SH-SY5Y (cell line): Measurements from ENCODE around the gene PDE9A.

Experiments used
- GATA2 ChIP-seq: IDR thresholded peaks from 2 replicates; pipeline ENCODE4 v1.6.1; 2011; ENCODE audit warnings: mild to moderate bottlenecking, low read depth, low read length
- GATA3 ChIP-seq: IDR thresholded peaks from 2 replicates; pipeline ENCODE4 v1.6.1; 2011; ENCODE audit warnings: low read depth, mild to moderate bottlenecking, low read length, moderate library complexity

The PDE9A gene

GRCh38 chr21:42664614-42665013, 11.2 kb downstream of the PDE9A start:
- TF ChIP-seq GATA2 (no peak), GATA3 (no peak)

DNA sequence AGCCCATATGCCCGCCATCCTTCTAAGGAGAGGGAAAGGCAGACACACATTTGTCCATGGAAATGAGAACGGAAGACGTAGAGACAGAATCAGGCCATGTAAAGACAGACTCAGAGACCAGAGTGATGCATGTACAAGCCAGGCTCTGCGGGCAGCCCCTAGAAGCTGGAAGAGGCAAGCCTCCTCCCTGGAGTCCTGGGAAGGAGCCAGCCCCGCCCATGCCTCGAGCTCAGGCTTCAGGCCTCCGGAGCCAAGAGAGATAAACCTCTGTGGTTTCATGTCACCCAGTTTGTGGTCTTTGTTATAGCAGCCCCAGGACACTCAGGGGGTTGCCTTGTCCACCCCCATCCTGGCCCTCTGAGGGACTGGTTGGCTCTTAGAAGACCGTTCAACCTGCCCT, 11.6 kb downstream of the PDE9A start:
- TF ChIP-seq GATA3 = no peak
- TF ChIP-seq GATA2 = no peak

GRCh38 chr21:42665484-42665883, 12.1 kb downstream of the PDE9A start:
- TF ChIP-seq GATA2 (no peak), GATA3 (no peak)

- TF ChIP-seq GATA3 = no peak
- TF ChIP-seq GATA2 = no peak
Measured at GRCh38 chr21:42666023-42666747, 12.8 kb downstream of the PDE9A start.

DNA sequence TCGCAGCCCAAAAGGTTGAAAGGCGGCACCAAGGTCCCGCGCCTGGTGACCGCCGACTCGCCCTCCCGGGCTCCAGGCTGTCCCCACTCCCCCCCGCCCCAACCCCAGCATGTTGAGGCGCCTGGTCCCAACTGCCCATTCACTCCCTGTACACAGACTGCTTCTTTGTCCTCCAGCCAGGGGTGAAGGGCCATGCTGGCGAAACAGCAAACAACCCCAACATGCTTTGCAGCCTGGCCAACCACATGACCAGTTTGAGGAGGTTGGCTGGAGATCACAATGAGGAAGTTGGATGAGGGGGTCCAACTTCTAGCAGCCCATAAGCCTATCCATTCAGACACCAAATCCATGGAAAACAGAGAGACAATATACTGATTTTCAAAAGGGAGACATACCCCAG, 13.5 kb downstream of the PDE9A start:
- no peak for TF ChIP-seq GATA3
- TF ChIP-seq GATA2 = no peak

GRCh38 chr21:42668298-42668992, 15.0 kb downstream of the PDE9A start:
- TF ChIP-seq GATA2 = no peak
- no peak for TF ChIP-seq GATA3

GRCh38 chr21:42669041-42669440, 15.6 kb downstream of the PDE9A start:
- TF ChIP-seq GATA2 (no peak), GATA3 (no peak)

DNA sequence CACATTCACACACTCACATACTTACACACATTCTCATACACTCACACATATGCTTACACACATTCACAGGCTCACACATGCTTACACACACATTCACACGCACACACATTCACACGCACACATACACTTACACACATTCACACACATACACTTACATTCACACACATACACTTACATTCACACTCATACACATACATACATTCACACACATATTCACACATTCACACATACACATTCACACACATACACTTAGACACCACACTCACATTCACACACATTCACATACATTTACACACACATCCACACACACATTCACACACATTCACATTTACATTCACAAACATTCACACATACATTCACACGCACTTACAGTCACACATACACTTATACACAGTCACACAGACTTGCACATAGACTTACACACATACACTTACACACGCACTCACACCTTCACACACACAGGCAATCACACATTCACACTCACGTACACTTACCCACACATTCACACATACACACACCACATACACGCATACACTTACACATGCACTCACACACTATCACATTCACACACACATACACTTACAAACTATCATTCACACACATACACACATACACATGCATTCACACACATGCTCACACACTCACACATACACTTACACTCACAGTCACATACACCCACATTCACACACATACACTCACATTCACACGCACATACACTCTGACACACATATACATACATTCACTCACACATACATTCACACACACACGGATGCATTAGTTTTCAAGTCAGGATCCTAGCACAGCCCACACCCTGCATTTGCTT, 16.8 kb downstream of the PDE9A start:
- no peak for TF ChIP-seq GATA2
- no peak for TF ChIP-seq GATA3

GRCh38 chr21:42670884-42671283, 17.5 kb downstream of the PDE9A start:
- no peak for TF ChIP-seq GATA2
- TF ChIP-seq GATA3 = no peak

- TF ChIP-seq GATA2 = no peak
Measured at GRCh38 chr21:42671778-42672593, 18.6 kb downstream of the PDE9A start.

DNA sequence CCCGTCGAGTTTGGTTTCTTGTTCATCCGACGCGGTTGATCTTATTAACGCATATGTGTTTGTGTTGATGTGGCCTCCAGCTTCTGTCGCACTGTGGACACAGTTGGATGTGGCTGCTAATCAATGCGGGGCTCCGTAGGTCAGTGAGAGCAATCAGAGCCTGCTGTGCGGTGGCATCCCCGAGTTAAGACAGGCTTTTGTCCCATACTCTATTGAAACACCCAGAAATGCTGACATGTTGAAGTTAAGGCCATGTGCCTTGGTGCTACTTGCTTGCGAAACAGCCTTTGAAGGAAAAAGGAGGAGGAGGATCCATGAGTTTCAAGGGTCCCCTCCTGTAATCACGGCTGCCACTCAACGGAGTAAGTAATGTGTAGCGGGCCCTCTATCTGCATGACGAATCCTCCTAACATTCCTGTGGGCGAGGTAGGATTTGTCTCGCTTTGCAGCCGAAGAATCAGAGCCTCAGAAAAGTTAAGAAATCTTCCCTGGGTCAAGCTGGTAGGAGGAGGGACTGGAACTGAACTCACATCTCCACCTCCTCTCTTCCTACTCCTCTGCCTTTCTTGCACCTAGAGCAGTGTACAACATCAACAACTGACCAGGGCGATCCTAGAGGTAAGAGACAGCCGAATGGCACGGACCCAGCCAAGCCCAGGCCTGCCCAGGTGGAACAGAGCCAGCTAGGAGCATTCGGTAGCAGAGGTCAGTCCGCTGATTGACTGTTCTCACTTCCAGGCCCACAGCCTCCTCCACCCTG, 19.5 kb downstream of the PDE9A start:
- TF ChIP-seq GATA2 (no peak), GATA3 (no peak)

DNA sequence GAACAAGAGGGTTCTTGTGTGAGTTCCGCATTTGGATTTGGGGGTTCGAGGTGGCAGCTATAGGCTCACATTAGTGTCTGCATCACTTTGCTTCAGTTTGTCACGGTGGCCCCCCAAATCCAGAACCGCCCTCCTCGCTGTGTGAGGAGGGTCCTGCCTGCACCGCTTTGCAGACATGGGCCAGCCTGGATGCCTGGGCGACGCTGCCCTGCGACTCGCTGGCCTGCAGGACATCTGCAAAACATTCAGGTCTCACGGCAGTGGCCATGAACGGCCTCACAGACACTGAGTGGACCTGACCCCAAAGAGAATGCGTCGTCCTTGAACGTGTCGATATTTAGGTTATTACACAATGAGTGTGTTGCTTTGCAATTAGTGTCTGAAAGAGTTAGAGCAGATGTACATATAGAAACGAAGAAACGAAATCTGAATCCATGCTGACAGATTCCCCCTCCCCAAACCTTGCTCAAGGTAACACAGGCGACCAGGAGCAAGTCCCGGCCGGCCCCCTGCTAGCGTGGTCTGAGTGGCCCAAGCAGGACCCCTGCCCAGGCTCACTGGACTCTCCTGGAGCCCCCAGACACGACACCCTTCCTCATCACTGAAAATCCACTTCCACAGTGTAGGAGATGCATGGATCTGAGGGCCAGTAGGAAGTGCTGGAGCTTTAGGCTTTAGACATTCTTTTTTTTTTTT, 20.4 kb downstream of the PDE9A start:
- TF ChIP-seq GATA3 = no peak
- TF ChIP-seq GATA2 = no peak
